H9 (cell line): ENCODE data around the gene PTPRK. TPM values are rescaled to one million over a fixed set of nuclear protein-coding genes. Genes with fewer than 3 reads are reported as not detected.

ENCODE experiments used
- DNase-seq: peaks from one replicate; pipeline ENCODE4 v3.0.0-alpha.2; 2017
- H2AFZ ChIP-seq: one replicate; pipeline ENCODE4 v1.6.1; 2013; ENCODE audit warnings: mild to moderate bottlenecking, low read length, control low read depth, moderate library complexity
- H2AK5ac ChIP-seq: 2 replicates; pipeline ENCODE4 v1.6.1; 2013; ENCODE audit warnings: low read length, control low read depth, mixed read lengths; ENCODE audit not compliant: insufficient read length
- H2BK120ac ChIP-seq: one replicate; pipeline ENCODE4 v1.6.1; 2013; ENCODE audit warnings: low read depth, mild to moderate bottlenecking, low read length, control low read depth, inconsistent platforms; ENCODE audit not compliant: poor library complexity, severe bottlenecking
- H2BK12ac ChIP-seq: 2 replicates; pipeline ENCODE4 v1.6.1; 2013; ENCODE audit warnings: low read length, control low read depth, mixed read lengths, low read depth; ENCODE audit not compliant: insufficient read length
- H2BK15ac ChIP-seq: 2 replicates; pipeline ENCODE4 v1.6.1; 2013; ENCODE audit warnings: low read depth, low read length, control low read depth
- H2BK20ac ChIP-seq: one replicate; pipeline ENCODE4 v1.6.1; 2013; ENCODE audit warnings: low read depth, mild to moderate bottlenecking, low read length, control low read depth, inconsistent platforms; ENCODE audit not compliant: poor library complexity, severe bottlenecking
- H2BK5ac ChIP-seq: 2 replicates; pipeline ENCODE4 v1.6.1; 2013; ENCODE audit warnings: low read length, control low read depth, mixed read lengths; ENCODE audit not compliant: insufficient read length
- H3K14ac ChIP-seq: 2 replicates; pipeline ENCODE4 v1.6.1; 2013; ENCODE audit warnings: low read length, control low read depth; ENCODE audit not compliant: insufficient read depth
- H3K18ac ChIP-seq: 2 replicates; pipeline ENCODE4 v1.6.1; 2013; ENCODE audit warnings: low read depth, mild to moderate bottlenecking, mixed read lengths, low read length, control low read depth; ENCODE audit not compliant: insufficient read length
- H3K23ac ChIP-seq: 2 replicates; pipeline ENCODE4 v1.6.1; 2013; ENCODE audit warnings: low read length, control low read depth, mixed read lengths, low read depth; ENCODE audit not compliant: insufficient read length
- H3K23me2 ChIP-seq: 2 replicates; pipeline ENCODE4 v1.6.1; 2013; ENCODE audit warnings: low read depth, mild to moderate bottlenecking, mixed read lengths, low read length, control low read depth; ENCODE audit not compliant: insufficient read length, poor library complexity, severe bottlenecking
- H3K27ac ChIP-seq: 2 replicates; pipeline ENCODE4 v1.5.1; 2013; ENCODE audit warnings: low read length, control low read depth, mixed read lengths, low read depth; ENCODE audit not compliant: insufficient read length
- H3K27me3 ChIP-seq: 2 replicates; pipeline ENCODE4 v1.6.1; 2013; ENCODE audit warnings: low read length, control low read depth, inconsistent platforms; ENCODE audit not compliant: insufficient read depth
- H3K4ac ChIP-seq: 2 replicates; pipeline ENCODE4 v1.6.1; 2013; ENCODE audit warnings: low read depth, mild to moderate bottlenecking, control low read depth, inconsistent platforms, low read length, moderate library complexity
- H3K4me1 ChIP-seq: 2 replicates; pipeline ENCODE4 v1.6.1; 2013; ENCODE audit warnings: low read length, control low read depth, inconsistent platforms; ENCODE audit not compliant: insufficient read depth
- H3K4me2 ChIP-seq: 2 replicates; pipeline ENCODE4 v1.6.1; 2013; ENCODE audit warnings: low read length, control low read depth, mixed read lengths; ENCODE audit not compliant: insufficient read length, insufficient read depth
- H3K56ac ChIP-seq: 2 replicates; pipeline ENCODE4 v1.6.1; 2013; ENCODE audit warnings: low read depth, mild to moderate bottlenecking, mixed read lengths, low read length, control low read depth; ENCODE audit not compliant: insufficient read length
- H3K79me1 ChIP-seq: 2 replicates; pipeline ENCODE4 v1.6.1; 2013; ENCODE audit warnings: low read depth, mild to moderate bottlenecking, moderate library complexity, low read length, control low read depth, inconsistent platforms; ENCODE audit not compliant: insufficient read depth, poor library complexity, severe bottlenecking
- H3K79me2 ChIP-seq: 2 replicates; pipeline ENCODE4 v1.6.1; 2013; ENCODE audit warnings: low read length, control low read depth, inconsistent platforms; ENCODE audit not compliant: insufficient read depth
- H3K9ac ChIP-seq: 2 replicates; pipeline ENCODE4 v1.6.1; 2013; ENCODE audit warnings: low read length, control low read depth, mixed read lengths; ENCODE audit not compliant: insufficient read length; ENCODE audit errors: extremely low read depth
- H3K9me3 ChIP-seq: one replicate; pipeline ENCODE4 v1.6.1; 2013; ENCODE audit warnings: low read depth, low read length, inconsistent platforms; ENCODE audit not compliant: control insufficient read depth
- H3T11ph ChIP-seq: one replicate; pipeline ENCODE4 v1.6.1; 2013; ENCODE audit warnings: mild to moderate bottlenecking, low read length, control low read depth, inconsistent platforms
- H4K20me1 ChIP-seq: one replicate; pipeline ENCODE4 v1.6.1; 2013; ENCODE audit not compliant: control insufficient read depth, insufficient read length, insufficient read depth
- H4K5ac ChIP-seq: 2 replicates; pipeline ENCODE4 v1.6.1; 2013; ENCODE audit warnings: low read depth, mild to moderate bottlenecking, mixed read lengths, low read length, control low read depth; ENCODE audit not compliant: insufficient read length
- H4K8ac ChIP-seq: replicated peaks from 2 replicates; pipeline ENCODE4 v1.6.1; 2013; ENCODE audit warnings: low read length, control low read depth, mixed read lengths, low read depth; ENCODE audit not compliant: insufficient read length
- H4K91ac ChIP-seq: 2 replicates; pipeline ENCODE4 v1.6.1; 2013; ENCODE audit warnings: low read depth, mild to moderate bottlenecking, moderate library complexity, mixed read lengths, low read length, control low read depth; ENCODE audit not compliant: insufficient read length
- H3K27ac Mint-ChIP-seq, 3 experiments: 2 replicates in 2 of 3; 3 replicates in 1 of 3; pipeline ENCODE4 v1.8.0; 2020 to 2021; ENCODE audit warnings: mixed read lengths in 3 of 3, mild to moderate bottlenecking in 1 of 3, moderate library complexity in 1 of 3
- H3K27me3 Mint-ChIP-seq: 2 replicates; pipeline ENCODE4 v1.8.0; 2021; ENCODE audit warnings: low read depth, mild to moderate bottlenecking, moderate library complexity, mixed read lengths
- H3K36me3 Mint-ChIP-seq, 3 experiments: 2 replicates in 2 of 3; 3 replicates in 1 of 3; pipeline ENCODE4 v1.8.0; 2020 to 2021; ENCODE audit warnings: low read depth in 3 of 3, mixed read lengths in 3 of 3; ENCODE audit not compliant: insufficient read depth in 1 of 3
- H3K4me1 Mint-ChIP-seq, 2 experiments: 2 replicates each; pipeline ENCODE4 v1.8.0; 2020; ENCODE audit warnings: mixed read lengths in 2 of 2
- H3K4me3 Mint-ChIP-seq, 2 experiments: 2 replicates in 1 of 2; 3 replicates in 1 of 2; pipeline ENCODE4 v1.8.0; 2020 to 2021; ENCODE audit warnings: mild to moderate bottlenecking in 2 of 2, mixed read lengths in 2 of 2, moderate library complexity in 1 of 2
- H3K9me3 Mint-ChIP-seq, 2 experiments: 2 replicates in 1 of 2; 3 replicates in 1 of 2; pipeline ENCODE4 v1.8.0; 2020; ENCODE audit warnings: mild to moderate bottlenecking in 2 of 2, mixed read lengths in 2 of 2, moderate library complexity in 1 of 2
- CTCF ChIP-seq: fragments of 200-600 bp; sonication (generic); conservative IDR thresholded peaks from 3 replicates; pipeline ENCODE4 v1.8.0; 2021; ENCODE audit warnings: antibody characterized with exemption, mild to moderate bottlenecking
- WGBS: extraction: QIAGEN DNeasy Blood & Tissue Kit; methylation state at CpG from one replicate; pipeline ENCODE4 v1.1.7; 2013; ENCODE audit warnings: missing lambda C conversion rate, low lambda C conversion rate, mixed read lengths; ENCODE audit not compliant: insufficient read length; ENCODE audit errors: extremely low coverage; 5-methylcytosine and 5-hydroxymethylcytosine counted together
- total RNA-seq: library from RNA; stranded (reverse); gene quantifications from 2 replicates; pipeline ENCODE4 v1.2.1, GENCODE V29; 2021

The PTPRK gene
- total RNA-seq, 1 experiment from 2014 or later, result 47.9 TPM

GRCh38 chr6:128168244-128168643 lies 352.2 kb downstream of the PTPRK start:
- TF ChIP-seq CTCF, result no peak
- WGBS, result no CpG with 5 or more reads among the region's 4 CpGs
- no peak overlapping the region for H3K4me2 ChIP-seq

More at GRCh38 chr6:128168244-128168643, 352.2 kb downstream of the PTPRK start:
- Histone ChIP-seq H3K23me2 (no peaks in the 10 kb centered on the region), H4K91ac (no peak overlapping the region), H3K18ac (no peak overlapping the region), H3K9ac (no peak overlapping the region), H3K9me3 (no peaks in the 10 kb centered on the region), H2BK12ac (no peak overlapping the region), H2BK15ac (no peak overlapping the region), H3K79me2 (no peaks in the 10 kb centered on the region), H2BK20ac (no peak overlapping the region), H3K4ac (no peak overlapping the region), H4K8ac (no peak overlapping the region), H3T11ph (no peak overlapping the region), H3K27ac (no peak overlapping the region), H3K4me1 (no peaks in the 10 kb centered on the region), H2AK5ac (no peak overlapping the region), H2BK120ac (no peak overlapping the region), H4K20me1 (no peaks in the 10 kb centered on the region), H3K27me3 (no peaks in the 10 kb centered on the region), H3K14ac (no peak overlapping the region), H4K5ac (no peak overlapping the region), H3K56ac (no peak overlapping the region), H2AFZ (no peak overlapping the region), H2BK5ac (no peak overlapping the region), H3K23ac (no peak overlapping the region), H3K79me1 (no peaks in the 10 kb centered on the region)
- Mint-ChIP-seq H3K27me3 (no peaks in the 10 kb centered on the region), H3K4me3 (no peak overlapping the region), H3K4me1 (no peaks in the 10 kb centered on the region), H3K9me3 (no peaks in the 10 kb centered on the region), H3K36me3 (no peaks in the 10 kb centered on the region), H3K27ac (no peak overlapping the region)
- no peak for DNase-seq
